HG03135 (cell line): ENCODE results near the gene NPSR1.

Experiments
- ATAC-seq: cut with Tn5 transposase; IDR thresholded peaks from one replicate; pipeline ENCODE4 v1.9.1; 2021; ENCODE audit warnings: mild to moderate bottlenecking, moderate library complexity; ENCODE audit not compliant: unreplicated experiment

NPSR1 gene

GRCh38 chr7:34719636-34720035 lies 61.6 kb downstream of the NPSR1 start:
- no peak for ATAC-seq

GRCh38 chr7:34720289-34720688 lies 62.3 kb downstream of the NPSR1 start:
- no peak for ATAC-seq

GRCh38 chr7:34723338-34723737 lies 65.3 kb downstream of the NPSR1 start:
- ATAC-seq: no peak

- ATAC-seq: no peak
These were observed 66.0 kb downstream of the NPSR1 start for GRCh38 chr7:34723866-34724490.

- ATAC-seq: no peak
These were observed 68.2 kb downstream of the NPSR1 start for GRCh38 chr7:34726221-34726620.

GRCh38 chr7:34727464-34727995 lies 69.5 kb downstream of the NPSR1 start:
- ATAC-seq: no peak

- no peak for ATAC-seq
These were observed 70.1 kb downstream of the NPSR1 start for GRCh38 chr7:34728156-34728555.

- no peak for ATAC-seq
These were observed 76.8 kb downstream of the NPSR1 start for GRCh38 chr7:34734771-34735170.

- ATAC-seq: no peak
These were observed 77.5 kb downstream of the NPSR1 start for GRCh38 chr7:34735526-34735925.

GRCh38 chr7:34739651-34740300 lies 81.8 kb downstream of the NPSR1 start:
- no peak for ATAC-seq

- ATAC-seq: no peak
These were observed 82.8 kb downstream of the NPSR1 start for GRCh38 chr7:34740840-34741239.

- no peak for ATAC-seq
These were observed 89.3 kb downstream of the NPSR1 start for GRCh38 chr7:34747176-34747781.

GRCh38 chr7:34747867-34748727 lies 90.1 kb downstream of the NPSR1 start:
- ATAC-seq: no peak

GRCh38 chr7:34748728-34749089 lies 90.7 kb downstream of the NPSR1 start:
- ATAC-seq: no peak

- ATAC-seq: no peak
These were observed 91.4 kb downstream of the NPSR1 start for GRCh38 chr7:34749446-34749845.

GRCh38 chr7:34750209-34750608 lies 92.2 kb downstream of the NPSR1 start:
- ATAC-seq: no peak

GRCh38 chr7:34750636-34751035 lies 92.6 kb downstream of the NPSR1 start:
- no peak for ATAC-seq

- ATAC-seq: no peak
These were observed 94.0 kb downstream of the NPSR1 start for GRCh38 chr7:34751725-34752643.

- no peak for ATAC-seq
These were observed 94.9 kb downstream of the NPSR1 start for GRCh38 chr7:34752929-34753328.

- peak; percentile 34 for ATAC-seq
These were observed 97.0 kb downstream of the NPSR1 start for GRCh38 chr7:34755008-34755407.
